Measurements from ENCODE around the gene TCF21.
"Not testable (repeated sequence)": the region's sequence is repeated elsewhere in the genome, so short reads cannot be mapped to it uniquely, and the experiment has no call there.

Gene TCF21

DNA sequence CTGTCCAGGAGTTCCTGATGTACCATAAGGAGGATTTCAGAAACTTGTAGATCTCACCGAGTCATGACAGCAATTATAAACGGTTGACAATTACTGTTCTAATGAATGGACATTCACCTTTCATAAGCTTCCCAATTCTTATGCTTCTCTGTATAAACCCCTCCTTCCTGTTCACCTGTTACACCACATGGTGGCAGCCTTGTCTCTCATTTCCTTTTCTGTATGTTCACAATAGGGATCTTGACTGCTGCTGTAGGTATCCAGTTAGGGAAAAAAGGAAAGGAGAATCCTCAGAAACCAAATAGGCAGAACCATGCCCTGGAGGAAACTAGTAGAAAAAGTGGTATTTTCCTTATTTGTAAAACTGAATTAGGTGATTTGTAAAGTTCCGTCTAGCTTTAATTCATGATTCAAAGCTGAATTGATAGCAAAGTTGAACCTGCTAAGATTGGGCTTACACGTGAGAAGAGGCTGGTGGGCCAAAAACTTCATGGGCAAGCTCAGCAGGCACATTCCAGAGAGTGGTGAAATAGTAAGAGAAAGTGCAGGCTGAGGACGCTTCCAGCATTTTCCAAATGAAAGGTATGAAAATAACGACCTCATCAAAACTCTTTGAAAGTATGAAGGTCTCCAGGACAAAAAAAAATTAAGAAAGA is 35.2 kb downstream of the TCF21 start:
- peak; percentile 22 to 31 for DNase-seq (ENCODE audit: low read depth in 2 of 2)

DNA sequence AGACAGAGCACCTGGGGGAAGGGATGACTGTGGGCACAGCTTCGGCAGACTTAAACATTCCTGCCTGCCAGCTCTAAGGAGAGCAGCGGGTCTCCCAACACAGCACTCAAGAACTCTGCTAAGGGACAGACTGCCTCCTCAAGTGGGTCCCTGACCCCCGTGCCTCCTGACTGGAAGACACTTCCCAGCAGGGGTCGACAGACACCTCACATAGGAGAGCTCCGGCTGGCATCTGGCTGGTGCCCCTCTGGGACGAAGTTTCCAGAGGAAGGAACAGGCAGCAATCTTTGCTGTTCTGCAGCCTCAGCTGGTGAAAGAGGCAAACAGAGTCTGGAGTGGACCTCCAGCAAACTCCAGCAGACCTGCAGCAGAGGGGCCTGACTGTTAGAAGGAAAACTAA is 42.3 kb downstream of the TCF21 start:
- DNase-seq (ENCODE audit: low read depth in 2 of 2), result not testable (repeated sequence)

DNA sequence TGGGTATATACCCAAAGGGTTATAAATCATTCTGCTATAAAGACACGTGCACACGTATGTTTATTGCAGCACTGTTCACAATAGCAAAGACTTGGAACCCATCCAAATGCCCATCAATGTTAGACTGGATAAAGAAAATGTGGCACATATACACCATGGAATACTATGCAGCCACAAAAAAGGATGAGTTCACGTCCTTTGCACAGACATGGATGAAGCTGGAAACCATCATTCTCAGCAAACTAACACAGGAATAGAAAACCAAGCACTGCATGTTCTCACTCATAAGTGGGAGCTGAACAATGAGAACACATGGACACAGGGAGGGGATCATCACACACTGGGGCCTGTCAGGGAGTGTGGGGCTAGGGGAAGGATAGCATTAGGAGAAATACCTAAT is 47.4 kb downstream of the TCF21 start:
- not testable (repeated sequence) for DNase-seq (ENCODE audit: low read depth in 2 of 2)

DNA sequence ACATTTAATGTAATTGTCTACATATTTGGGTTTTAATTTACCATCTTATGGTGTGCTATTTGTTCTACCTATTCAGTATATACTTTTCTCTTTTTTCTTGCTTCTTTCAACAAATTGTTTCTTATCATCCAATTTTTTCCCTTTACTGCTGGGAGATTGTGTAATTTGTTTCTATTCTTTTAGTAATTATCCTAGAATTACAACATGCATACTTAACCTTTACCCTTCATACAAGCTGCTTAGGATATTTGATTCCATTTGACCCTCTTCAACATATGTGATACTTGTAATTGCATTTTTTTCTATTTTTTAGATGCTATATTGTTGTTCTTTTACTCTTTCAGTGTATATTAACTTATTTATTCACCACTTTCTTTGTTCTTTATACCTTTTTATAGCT is 49.0 kb downstream of the TCF21 start:
- DNase-seq (ENCODE audit: low read depth in 2 of 2), result no peak

DNA sequence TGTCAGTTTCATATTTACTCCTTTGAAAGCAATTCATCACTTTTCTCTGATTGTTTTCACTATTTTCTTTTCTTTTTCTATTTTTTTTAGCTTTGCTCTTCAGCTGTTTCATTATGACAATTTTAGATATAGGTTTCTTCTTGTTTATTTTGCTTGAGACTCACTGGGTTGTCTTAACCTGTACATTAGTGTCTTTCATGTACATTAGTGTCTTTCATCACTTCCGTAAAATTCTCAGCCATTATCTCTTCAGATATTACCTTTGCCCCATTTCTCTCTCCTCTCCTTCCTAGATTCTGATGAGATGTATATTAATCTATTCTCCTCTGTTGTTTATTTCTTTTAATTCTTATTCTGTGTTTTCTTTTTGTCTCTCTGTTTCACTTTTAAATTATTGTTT is 49.6 kb downstream of the TCF21 start:
- no peak for DNase-seq (ENCODE audit: low read depth in 2 of 2)

DNA sequence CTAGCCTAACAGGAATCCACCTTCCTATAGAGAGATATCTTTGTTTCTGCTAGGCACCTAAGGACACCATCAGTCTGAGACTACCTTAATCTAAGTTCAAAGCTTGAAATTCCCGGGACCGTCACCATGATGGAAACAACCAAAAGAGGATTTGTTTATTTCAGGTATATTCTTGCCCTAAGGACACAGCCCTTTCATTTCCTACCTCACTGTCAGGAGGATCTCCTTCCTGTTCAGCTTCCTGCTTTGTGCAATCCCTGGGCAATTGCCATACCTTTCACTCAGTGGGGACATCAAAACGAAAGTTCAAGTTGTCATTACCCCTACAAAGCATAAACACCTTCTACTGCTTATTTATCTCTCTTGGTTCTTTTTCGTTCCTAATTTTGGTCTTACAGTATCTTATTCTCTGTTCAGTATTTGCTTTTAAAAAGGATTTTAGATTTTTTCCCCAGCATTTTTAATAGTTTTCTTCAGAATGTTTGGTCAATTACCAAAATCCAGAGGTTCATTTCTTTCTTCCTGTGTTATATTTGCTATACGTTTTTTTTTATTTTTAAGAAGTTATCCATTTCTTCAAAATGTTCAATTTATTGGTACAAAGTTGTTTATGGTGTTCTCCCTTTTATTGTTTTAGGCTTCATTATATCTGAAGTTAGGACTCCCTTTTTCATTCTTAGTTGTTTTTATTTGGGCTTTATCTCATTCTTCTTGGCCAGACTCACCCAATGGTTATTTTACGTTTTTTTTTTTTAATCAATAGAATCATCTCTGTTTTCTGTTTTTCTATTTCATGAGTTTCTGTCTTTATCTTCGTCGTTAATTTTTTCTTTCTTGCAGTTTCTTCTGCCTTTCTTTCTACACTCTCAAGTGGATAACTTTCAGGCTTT is 51.1 kb downstream of the TCF21 start:
- no peak for DNase-seq (ENCODE audit: low read depth in 2 of 2)
